ENCODE results near the gene PIP5K1B. TPM values are rescaled to one million over a fixed set of nuclear protein-coding genes. Genes with fewer than 3 reads are reported as not detected.

The PIP5K1B gene
- total and polyA plus RNA-seq, 10 of the 15 experiments (the other 5 are each of a cell fraction or from before 2014, with no cell fraction given): 6.8 to 16.3 (median 10.6) TPM

DNA sequence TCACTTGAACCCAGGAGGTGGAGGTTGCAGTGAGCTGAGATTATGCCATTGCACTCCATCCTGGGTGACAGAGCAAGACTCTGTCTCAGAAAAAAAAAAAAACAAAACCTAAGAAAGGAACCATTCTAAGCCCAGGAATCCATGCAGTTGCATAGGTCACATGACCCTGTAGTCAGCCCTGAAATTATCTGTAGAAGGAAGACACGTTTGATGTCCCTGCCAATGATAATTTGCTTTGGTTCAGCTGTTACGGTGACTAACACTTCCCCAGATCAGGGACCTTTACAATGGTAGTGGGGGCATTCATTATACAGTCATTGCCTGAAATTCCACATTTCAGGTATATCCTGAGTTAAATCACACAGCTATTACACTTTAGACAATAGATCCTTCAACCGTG is 258.4 kb downstream of the PIP5K1B start (continued):
- TF ChIP-seq NFYB (IDR thresholded peaks at IDR 0.05; ENCODE audit: insufficient read depth, low read depth, low read length) (no peak), LARP7 (IDR thresholded peaks at IDR 0.05) (no peak), SREBF2 (IDR thresholded peaks at IDR 0.05; ENCODE audit: low read length) (no peak), WRNIP1 (IDR thresholded peaks at IDR 0.05; ENCODE audit: borderline replicate concordance, low read depth, low read length) (no peak), RELA (IDR thresholded peaks at IDR 0.05; ENCODE audit: borderline replicate concordance, partially characterized antibody) (no peak)

GRCh38 chr9:68964102-68964541 is 259.1 kb downstream of the PIP5K1B start:
- Histone ChIP-seq H3K36me3 (ENCODE audit: control insufficient read depth in 2 of 2, insufficient read depth in 2 of 2, low read length in 1 of 2) (no peaks in the 10 kb centered on the region), H3K9ac (ENCODE audit: control insufficient read depth, insufficient read depth, low read length) (no peak overlapping the region), H4K20me1 (ENCODE audit: control insufficient read depth, insufficient read depth) (no peaks in the 10 kb centered on the region), H3K4me3 (no peak overlapping the region), H3K4me2 (ENCODE audit: control insufficient read depth, insufficient read depth) (no peak overlapping the region), H3K79me2 (ENCODE audit: control insufficient read depth, insufficient read depth, low read length) (no peaks in the 10 kb centered on the region), H2AFZ (ENCODE audit: control insufficient read depth, low read depth, low read length) (no peak overlapping the region), H3K9me3 (replicated peaks; ENCODE audit: control insufficient read depth, insufficient read depth, low read length) (no peaks in the 10 kb centered on the region), H3K27ac (ENCODE audit: control insufficient read depth, insufficient read depth) (no peak overlapping the region), H3K4me1 (ENCODE audit: control insufficient read depth, insufficient read depth, low read length) (peaks cover 16% of the 10 kb centered on the region), H3K27me3 (replicated peaks in 1 of 2; ENCODE audit: control insufficient read depth in 2 of 2, insufficient read depth in 2 of 2, low read length in 1 of 2) (no peaks in the 10 kb centered on the region)
- ChIA-PET CTCF (interaction anchor here (0.9 to 7.1 kb wide), 7 partner anchors 9 to 279 kb away, joined by 3 to 56 read pairs (median 6); no protein-coding TSS in a partner anchor), SMC1A (ENCODE audit: uncharacterized antibody, unreplicated experiment) (interaction anchor here (0.6 to 8.0 kb wide), 6 partner anchors 9 to 278 kb away, joined by 3 to 160 read pairs (median 15); no protein-coding TSS in a partner anchor), RAD21 (ENCODE audit: unreplicated experiment) (interaction anchor here (0.9 to 5.7 kb wide), 4 partner anchors 11 to 20 kb away, joined by 4 to 41 read pairs (median 20); no protein-coding TSS in a partner anchor), POLR2A (interaction anchor here (1.0 to 1.7 kb wide), 4 partner anchors 9 to 20 kb away, joined by 3 to 6 read pairs (median 4); no protein-coding TSS in a partner anchor)
- ATAC-seq (no peak), FAIRE-seq (no peak), DNase-seq (ENCODE audit: low read depth, low spot score) (no peak)
- in situ Hi-C loops (cut with MboI) (no loop called here), intact Hi-C loops (cut with micrococcal nuclease; ENCODE audit: unreplicated experiment) (no loop called here)
- WGBS (ENCODE audit: insufficient coverage, insufficient replicate concordance, low lambda C conversion rate, missing lambda C conversion rate): 84% methylated on average over 3 of the region's 3 CpGs
- TF ChIP-seq CEBPB (IDR thresholded peaks at IDR 0.05; ENCODE audit: borderline replicate concordance in 1 of 2, low read depth in 2 of 2, low read length in 2 of 2): no peak
- no peak for TF ChIP-seq IRF5 (IDR thresholded peaks at IDR 0.05; ENCODE audit: borderline replicate concordance)
- TF ChIP-seq SREBF2 (IDR thresholded peaks at IDR 0.05; ENCODE audit: low read length): no peak
- no peak for TF ChIP-seq RAD51 (IDR thresholded peaks at IDR 0.05)
- no peak for TF ChIP-seq NFYB (IDR thresholded peaks at IDR 0.05; ENCODE audit: insufficient read depth, low read depth, low read length)
- no peak for TF ChIP-seq NR2C2 (IDR thresholded peaks at IDR 0.05; ENCODE audit: borderline replicate concordance, control insufficient read depth, insufficient read length, low read depth)
- no peak for TF ChIP-seq SREBF1 (IDR thresholded peaks at IDR 0.05; ENCODE audit: low read length)
- no peak for TF ChIP-seq MYB (IDR thresholded peaks at IDR 0.05; ENCODE audit: borderline replicate concordance, low read depth, low read length)
- no peak for TF ChIP-seq PAX5 (IDR thresholded peaks at IDR 0.05; ENCODE audit: borderline replicate concordance, low read depth, low read length)
- no peak for TF ChIP-seq BHLHE40 (IDR thresholded peaks at IDR 0.05; ENCODE audit: borderline replicate concordance in 1 of 2, low read depth in 2 of 2, low read length in 1 of 2)
- no peak for TF ChIP-seq FOXK2 (IDR thresholded peaks at IDR 0.05)
- no peak for TF ChIP-seq RCOR1 (conservative IDR thresholded peaks at IDR 0.05; ENCODE audit: low read depth, low read length)
- no peak for TF ChIP-seq GABPA (IDR thresholded peaks at IDR 0.05; ENCODE audit: low read depth)
- no peak for TF ChIP-seq ZNF622 (IDR thresholded peaks at IDR 0.05)
- no peak for TF ChIP-seq CTCF (IDR thresholded peaks at IDR 0.05 in 2 of 3, conservative IDR thresholded peaks at IDR 0.05 in 1 of 3; ENCODE audit: control insufficient read depth in 2 of 3, extremely low read depth in 1 of 3, insufficient read depth in 1 of 3, low read depth in 3 of 3, low read length in 3 of 3)
- BruUV-seq (replicated peaks): no TSS peak
